OCI-LY7 (cell line): Measurements from ENCODE around the gene JUN.

Source experiments
- EZH2phosphoT487 ChIP-seq: fragments of 200-600 bp; sonication (generic); IDR thresholded peaks from 2 replicates; pipeline ENCODE4 v1.6.1; 2018; ENCODE audit warnings: low read depth, borderline replicate concordance, mild to moderate bottlenecking, mixed run types, antibody characterized with exemption, low read length, moderate library complexity, mixed read lengths
- TF ChIP-seq, protein P1 (sequence below): fragments of 200-600 bp; sonication (generic); conservative IDR thresholded peaks from 2 replicates; pipeline ENCODE4 v1.5.1; 2014; ENCODE audit warnings: mild to moderate bottlenecking, antibody characterized with exemption, low read length, moderate library complexity, mixed read lengths

DNA sequence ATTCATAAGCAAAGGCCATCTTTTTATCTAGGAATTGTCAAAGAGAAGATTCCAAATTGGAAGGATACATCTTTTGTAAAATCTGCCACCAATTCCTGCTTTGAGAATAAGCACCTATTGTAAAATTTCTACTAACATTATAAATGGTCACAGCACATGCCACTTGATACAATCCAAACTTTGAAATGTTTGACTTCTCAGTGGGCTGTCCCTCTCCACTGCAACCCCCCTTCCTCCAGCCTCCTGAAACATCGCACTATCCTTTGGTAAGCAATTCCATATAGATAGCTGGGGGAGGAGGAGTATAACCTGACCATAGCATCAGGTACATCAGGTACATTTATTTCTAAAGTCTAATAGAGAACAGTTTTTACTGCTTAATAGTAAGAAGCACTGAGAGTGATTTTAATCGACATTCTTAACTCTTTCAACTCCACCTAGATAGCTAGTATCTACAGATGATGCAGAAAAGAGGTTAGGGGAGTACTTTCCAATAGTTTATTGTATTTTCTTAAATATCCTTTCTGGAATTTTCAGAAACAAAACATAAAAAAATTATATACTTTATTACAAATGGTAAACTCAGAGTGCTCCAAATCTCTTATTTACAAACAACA lies 2.9 kb downstream of the JUN start:
- TF ChIP-seq, protein P1, sequence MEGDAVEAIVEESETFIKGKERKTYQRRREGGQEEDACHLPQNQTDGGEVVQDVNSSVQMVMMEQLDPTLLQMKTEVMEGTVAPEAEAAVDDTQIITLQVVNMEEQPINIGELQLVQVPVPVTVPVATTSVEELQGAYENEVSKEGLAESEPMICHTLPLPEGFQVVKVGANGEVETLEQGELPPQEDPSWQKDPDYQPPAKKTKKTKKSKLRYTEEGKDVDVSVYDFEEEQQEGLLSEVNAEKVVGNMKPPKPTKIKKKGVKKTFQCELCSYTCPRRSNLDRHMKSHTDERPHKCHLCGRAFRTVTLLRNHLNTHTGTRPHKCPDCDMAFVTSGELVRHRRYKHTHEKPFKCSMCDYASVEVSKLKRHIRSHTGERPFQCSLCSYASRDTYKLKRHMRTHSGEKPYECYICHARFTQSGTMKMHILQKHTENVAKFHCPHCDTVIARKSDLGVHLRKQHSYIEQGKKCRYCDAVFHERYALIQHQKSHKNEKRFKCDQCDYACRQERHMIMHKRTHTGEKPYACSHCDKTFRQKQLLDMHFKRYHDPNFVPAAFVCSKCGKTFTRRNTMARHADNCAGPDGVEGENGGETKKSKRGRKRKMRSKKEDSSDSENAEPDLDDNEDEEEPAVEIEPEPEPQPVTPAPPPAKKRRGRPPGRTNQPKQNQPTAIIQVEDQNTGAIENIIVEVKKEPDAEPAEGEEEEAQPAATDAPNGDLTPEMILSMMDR = no peak
- no peak for TF ChIP-seq EZH2phosphoT487
